ENCODE data around the gene ITGA11. TPM values are rescaled to one million over a fixed set of nuclear protein-coding genes. Genes with fewer than 3 reads are reported as not detected.

ITGA11 gene
- total and polyA plus RNA-seq, 2 of the 4 experiments (the other 2 are of a cell fraction), result 4.1 to 6.6 TPM

DNA sequence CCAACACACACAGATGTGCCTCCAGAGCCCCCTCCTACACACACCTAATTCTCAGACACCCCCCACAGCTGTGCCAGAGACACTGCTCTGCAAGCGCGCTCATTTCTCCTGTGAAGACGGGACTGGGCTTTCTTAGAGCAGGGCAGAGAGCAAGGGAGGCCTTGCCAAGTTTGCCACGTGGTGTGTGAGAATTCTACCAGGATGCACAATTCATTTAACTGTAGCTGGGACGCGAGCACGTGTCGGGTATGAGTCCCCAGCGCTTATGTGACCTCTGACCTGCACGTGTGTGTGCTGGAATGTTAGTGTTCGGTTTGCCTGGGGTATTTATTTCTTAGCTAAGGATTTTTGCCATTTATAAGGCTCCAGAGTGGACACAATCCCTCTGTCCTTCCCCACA lies 117.4 kb downstream of the ITGA11 start:
- ATAC-seq (ENCODE audit: low read depth) (0 out of 2 replicates have a peak, but pooled peaks have one; percentile 9), DNase-seq (peak; percentile 56)
- Histone ChIP-seq H2BK120ac (ENCODE audit: low read depth, low read length) (no peak overlapping the region), H3K27me3 (ENCODE audit: control insufficient read depth, insufficient read depth, low read length) (no peaks in the 10 kb centered on the region), H4K20me1 (ENCODE audit: insufficient read depth, low read length) (no peaks in the 10 kb centered on the region), H3K4me3 (ENCODE audit: insufficient read depth, low read depth, low read length) (no peak overlapping the region), H3K36me3 (ENCODE audit: control insufficient read depth, insufficient read depth, low read length) (peaks cover 7% of the 10 kb centered on the region; the same call in 1 of the 2 replicates), H3K9me3 (ENCODE audit: control insufficient read depth, insufficient read depth, low read length) (no peaks in the 10 kb centered on the region), H4K91ac (ENCODE audit: insufficient read depth, low read depth, low read length) (no peak overlapping the region; the same call in 1 of the 2 replicates), H3K4me1 (ENCODE audit: control insufficient read depth, insufficient read depth, low read length) (peaks cover 11% of the 10 kb centered on the region), H3K27ac (ENCODE audit: insufficient read depth, low read length) (no peak overlapping the region), H2AK5ac (ENCODE audit: low read depth, low read length) (no peak overlapping the region), H3K9ac (ENCODE audit: low read depth, low read length) (no peak overlapping the region), H3K56ac (ENCODE audit: extremely low read depth, insufficient read depth, low read length) (no peak overlapping the region), H4K8ac (ENCODE audit: low read depth in 2 of 2, low read length in 2 of 2) (peak overlapping the region in 1 of 2 experiments; percentile 18; a peak in 1 of 4 replicates), H2BK15ac (ENCODE audit: low read depth, low read length) (no peak overlapping the region), H3K18ac (ENCODE audit: low read depth, low read length) (no peak overlapping the region), H3K4me2 (ENCODE audit: low read depth, low read length) (no peak overlapping the region), H2BK20ac (ENCODE audit: low read depth, low read length) (no peak overlapping the region), H3K4ac (ENCODE audit: low read depth, low read length) (no peak overlapping the region), H3K14ac (replicated peaks; ENCODE audit: low read depth, low read length) (0 out of 2 replicates have a peak overlapping the region, but pooled peaks have one; percentile 45), H3K79me1 (ENCODE audit: low read depth in 1 of 2, low read length in 2 of 2) (no peaks in the 10 kb centered on the region), H3K9me1 (ENCODE audit: insufficient read depth, low read length) (0 out of 2 replicates have a peak, but pooled peaks cover 5% of the 10 kb centered on the region), H3K23ac (ENCODE audit: low read depth, low read length) (no peak overlapping the region), H4K5ac (ENCODE audit: low read depth, low read length) (no peak overlapping the region), H2AFZ (replicated peaks; ENCODE audit: low read length, poor library complexity) (peak overlapping the region; percentile 1), H2AK9ac (replicated peaks; ENCODE audit: low read depth, low read length, poor library complexity) (no peak overlapping the region), H2BK5ac (ENCODE audit: low read depth, low read length, poor library complexity, severe bottlenecking) (no peak overlapping the region)
- dilution Hi-C loops (cut with HindIII; ENCODE audit: low sequenced_read_pairs, unreplicated experiment), result no loop called here
- ChIA-PET CTCF (no interaction called here), POLR2A (ENCODE audit: unreplicated experiment) (no interaction called here)
- no TSS peak for BruUV-seq (replicated peaks)
- no CpG with 5 or more reads among the region's 11 CpGs for WGBS, 2 experiments (ENCODE audit: extremely low coverage in 2 of 2, insufficient read length in 1 of 2)
- TF ChIP-seq, protein P1, sequence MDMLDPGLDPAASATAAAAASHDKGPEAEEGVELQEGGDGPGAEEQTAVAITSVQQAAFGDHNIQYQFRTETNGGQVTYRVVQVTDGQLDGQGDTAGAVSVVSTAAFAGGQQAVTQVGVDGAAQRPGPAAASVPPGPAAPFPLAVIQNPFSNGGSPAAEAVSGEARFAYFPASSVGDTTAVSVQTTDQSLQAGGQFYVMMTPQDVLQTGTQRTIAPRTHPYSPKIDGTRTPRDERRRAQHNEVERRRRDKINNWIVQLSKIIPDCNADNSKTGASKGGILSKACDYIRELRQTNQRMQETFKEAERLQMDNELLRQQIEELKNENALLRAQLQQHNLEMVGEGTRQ (IDR thresholded peaks at IDR 0.05; ENCODE audit: low read depth, low read length), result peak; percentile 23
- TF ChIP-seq CHD1 (IDR thresholded peaks at IDR 0.05; ENCODE audit: low read depth, low read length) (no peak), FOS (IDR thresholded peaks at IDR 0.05; ENCODE audit: low read depth, low read length) (no peak), BHLHE40 (IDR thresholded peaks at IDR 0.05; ENCODE audit: low read depth, low read length) (peak; percentile 75), SMC3 (IDR thresholded peaks at IDR 0.05; ENCODE audit: low read depth, low read length) (no peak)
- in situ Hi-C loops (cut with MboI; ENCODE audit: low sequenced_read_pairs), result no loop called here
- intact Hi-C loops (cut with micrococcal nuclease), result no loop called here

All from IMR-90 (cell line).